Panc1 (cell line): ENCODE data around the gene SPATA6L. TPM values are rescaled to one million over a fixed set of nuclear protein-coding genes. Genes with fewer than 3 reads are reported as not detected.

Source experiments
- ATAC-seq: fragments of 200-7000 bp; cut with Tn5 transposase; 2 replicates; pipeline ENCODE4 v1.9.1; 2020; ENCODE audit warnings: mild to moderate bottlenecking, moderate library complexity
- BruUV-seq: library from RNA; stranded (reverse); fragments of 400-500 nt; replicated peaks from 2 replicates; lab custom pipeline; 2021; lab: Mats Ljungman, UMichigan
- CTCF ChIA-PET: fragments of 300-600 bp; sonication (Branson Sonifier 250); formaldehyde crosslinking; loops from one replicate; lab custom pipeline; 2022; ENCODE audit warnings: antibody characterized with exemption; lab: Charles Lee
- POLR2A ChIA-PET: fragments of 300-600 bp; sonication (Branson Sonifier 250); formaldehyde crosslinking; loops from one replicate; lab custom pipeline; 2022; ENCODE audit warnings: antibody characterized with exemption; lab: Charles Lee
- DNase-seq: peaks from one replicate; pipeline ENCODE4 v3.0.0-alpha.2; 2010; ENCODE audit warnings: low read depth, low spot score
- H3K27ac ChIP-seq: 2 replicates; pipeline ENCODE4 v1.5.1; 2011; ENCODE audit warnings: mild to moderate bottlenecking, low read length, inconsistent platforms
- H3K27me3 ChIP-seq: fragments of 200-500 bp; sonication (Bioruptor generic); 2 replicates; pipeline ENCODE4 v1.6.0; 2014; ENCODE audit warnings: low read length, inconsistent platforms; ENCODE audit not compliant: control insufficient read depth, insufficient read depth
- H3K36me3 ChIP-seq: fragments of 200-500 bp; sonication (Bioruptor generic); 2 replicates; pipeline ENCODE4 v1.5.1; 2014; ENCODE audit warnings: inconsistent platforms, mild to moderate bottlenecking, low read length, moderate library complexity; ENCODE audit not compliant: control insufficient read depth, insufficient read depth
- H3K4me1 ChIP-seq: 2 replicates; pipeline ENCODE4 v1.5.1; 2011; ENCODE audit warnings: inconsistent platforms, mild to moderate bottlenecking, low read length, moderate library complexity; ENCODE audit not compliant: control insufficient read depth, insufficient read depth
- H3K4me3 ChIP-seq, 2 experiments: 2 replicates each; pipeline ENCODE4 v1.5.1; 2011 to 2012; ENCODE audit warnings: low read depth in 2 of 2, low read length in 2 of 2, mild to moderate bottlenecking in 2 of 2, inconsistent platforms in 1 of 2, moderate library complexity in 1 of 2
- H3K9me3 ChIP-seq: fragments of 200-500 bp; sonication (Bioruptor generic); 2 replicates; pipeline ENCODE4 v1.5.1; 2014; ENCODE audit warnings: low read depth, mild to moderate bottlenecking, inconsistent platforms, low read length, moderate library complexity; ENCODE audit not compliant: control insufficient read depth, insufficient read depth
- POLR2AphosphoS5 ChIP-seq: IDR thresholded peaks from 2 replicates; pipeline ENCODE4 v1.6.1; 2012; ENCODE audit warnings: mild to moderate bottlenecking, low read depth, low read length, moderate library complexity
- REST ChIP-seq, 2 experiments: IDR thresholded peaks; 2 replicates each; pipeline ENCODE4 v1.6.1; 2011 to 2012; ENCODE audit warnings: low read depth in 2 of 2, control low read depth in 1 of 2, low read length in 1 of 2, mild to moderate bottlenecking in 1 of 2, moderate library complexity in 1 of 2; ENCODE audit not compliant: insufficient read depth in 1 of 2
- SIN3A ChIP-seq: IDR thresholded peaks from 2 replicates; pipeline ENCODE4 v1.6.1; 2012; ENCODE audit warnings: low read depth, mild to moderate bottlenecking, low read length, moderate library complexity, borderline replicate concordance; ENCODE audit not compliant: insufficient read depth
- TCF7L2 ChIP-seq: IDR thresholded peaks from 2 replicates; pipeline ENCODE4 v1.6.1; 2011; ENCODE audit warnings: mild to moderate bottlenecking, low read depth, low read length, inconsistent platforms
- in situ Hi-C: cut with HindIII; loops from 2 replicates; pipeline ENCODE4 v1.10.0; 2016; ENCODE audit warnings: low sequenced_read_pairs, low pct_unique_long_range_greater_than_20kb
- intact Hi-C: fragments of 100-400 bp; cut with micrococcal nuclease; formaldehyde crosslinking; loops from one replicate; pipeline ENCODE4 v1.10.0; 2022; ENCODE audit not compliant: unreplicated experiment
- total RNA-seq: library from RNA; stranded (reverse); gene quantifications from one replicate; pipeline ENCODE4 v1.2.1, GENCODE V29; 2021; ENCODE audit not compliant: unreplicated experiment
- TF ChIP-seq, protein P1 (sequence below): fragments of 450-650 bp; IDR thresholded peaks from 2 replicates; pipeline ENCODE4 v1.5.1; 2017; ENCODE audit warnings: mild to moderate bottlenecking

The SPATA6L gene
- total RNA-seq, 1 experiment from 2014 or later, result 0.13 TPM

DNA sequence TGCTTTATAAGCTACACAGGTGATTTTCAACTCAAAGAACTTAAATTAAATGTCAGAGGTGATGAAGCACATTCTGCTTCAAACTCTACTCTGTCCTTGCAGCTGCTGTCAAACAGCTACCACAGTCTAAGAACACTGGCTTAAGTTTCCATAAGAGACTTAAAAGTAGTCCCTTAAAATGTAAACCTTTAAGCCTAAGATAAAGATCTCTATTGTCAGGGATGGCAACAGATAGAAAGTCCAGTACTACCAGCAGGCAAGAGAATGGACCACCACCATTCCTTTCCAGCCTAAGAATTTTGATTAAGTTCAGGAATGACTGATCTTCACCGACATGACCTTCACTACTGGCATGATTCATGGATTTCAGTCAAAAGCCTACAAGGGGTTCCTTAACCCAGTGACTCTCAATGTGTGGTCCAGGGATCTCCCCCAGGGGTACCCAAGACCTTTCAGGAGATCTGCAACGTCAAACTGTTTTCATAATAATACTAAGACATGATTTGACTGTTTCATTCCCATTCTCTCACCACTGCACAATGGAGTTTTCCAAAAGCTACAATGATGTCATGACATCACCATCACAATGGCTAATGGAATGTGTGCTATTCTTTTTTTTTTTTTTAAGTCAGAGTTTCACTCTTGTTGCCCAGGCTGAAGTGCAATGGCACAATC, 45.3 kb downstream of the SPATA6L start:
- no peak overlapping the region for H3K27ac ChIP-seq
- TF ChIP-seq TCF7L2 (no peak), REST (IDR thresholded peaks at IDR 0.05; ENCODE audit: insufficient read depth in 1 of 2, low read depth in 2 of 2, low read length in 1 of 2) (no peak), SIN3A (no peak)
- TF ChIP-seq, protein P1, sequence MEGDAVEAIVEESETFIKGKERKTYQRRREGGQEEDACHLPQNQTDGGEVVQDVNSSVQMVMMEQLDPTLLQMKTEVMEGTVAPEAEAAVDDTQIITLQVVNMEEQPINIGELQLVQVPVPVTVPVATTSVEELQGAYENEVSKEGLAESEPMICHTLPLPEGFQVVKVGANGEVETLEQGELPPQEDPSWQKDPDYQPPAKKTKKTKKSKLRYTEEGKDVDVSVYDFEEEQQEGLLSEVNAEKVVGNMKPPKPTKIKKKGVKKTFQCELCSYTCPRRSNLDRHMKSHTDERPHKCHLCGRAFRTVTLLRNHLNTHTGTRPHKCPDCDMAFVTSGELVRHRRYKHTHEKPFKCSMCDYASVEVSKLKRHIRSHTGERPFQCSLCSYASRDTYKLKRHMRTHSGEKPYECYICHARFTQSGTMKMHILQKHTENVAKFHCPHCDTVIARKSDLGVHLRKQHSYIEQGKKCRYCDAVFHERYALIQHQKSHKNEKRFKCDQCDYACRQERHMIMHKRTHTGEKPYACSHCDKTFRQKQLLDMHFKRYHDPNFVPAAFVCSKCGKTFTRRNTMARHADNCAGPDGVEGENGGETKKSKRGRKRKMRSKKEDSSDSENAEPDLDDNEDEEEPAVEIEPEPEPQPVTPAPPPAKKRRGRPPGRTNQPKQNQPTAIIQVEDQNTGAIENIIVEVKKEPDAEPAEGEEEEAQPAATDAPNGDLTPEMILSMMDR, result no peak
- H3K36me3 ChIP-seq, result no peaks in the 10 kb centered on the region
- ATAC-seq, result no peak
- ChIA-PET POLR2A (no interaction called here), CTCF (no interaction called here)
- H3K4me1 ChIP-seq, result no peaks in the 10 kb centered on the region
- no peaks in the 10 kb centered on the region for H3K27me3 ChIP-seq
- intact Hi-C loops, result no loop called here
- DNase-seq, result no peak
- H3K4me3 ChIP-seq, result no peak overlapping the region
- in situ Hi-C loops, result no loop called here
- no peaks in the 10 kb centered on the region for H3K9me3 ChIP-seq
- no TSS peak for BruUV-seq

- Histone ChIP-seq H3K9me3 (no peaks in the 10 kb centered on the region), H3K27ac (no peak overlapping the region), H3K4me1 (no peaks in the 10 kb centered on the region), H3K27me3 (no peaks in the 10 kb centered on the region), H3K36me3 (no peaks in the 10 kb centered on the region), H3K4me3 (no peak overlapping the region)
- in situ Hi-C loops, result no loop called here
- ChIA-PET CTCF (no interaction called here), POLR2A (no interaction called here)
- no TSS peak for BruUV-seq
- ATAC-seq (no peak), DNase-seq (no peak)
- intact Hi-C loops, result no loop called here
- TF ChIP-seq, protein P1, result no peak
- TF ChIP-seq POLR2AphosphoS5, result no peak
- no peak for TF ChIP-seq REST (IDR thresholded peaks at IDR 0.05; ENCODE audit: insufficient read depth in 1 of 2, low read depth in 2 of 2, low read length in 1 of 2)
- TF ChIP-seq SIN3A, result no peak
- TF ChIP-seq TCF7L2, result no peak
These were observed 46.1 kb downstream of the SPATA6L start for GRCh38 chr9:4620057-4620765.
